Activated CD4-positive, CD25-positive, alpha-beta regulatory T cell treated with anti-CD3 and anti-CD28 coated beads, Interleukin-2, amount 50 U/mL, for 72 hours (primary cell): Measurements from ENCODE around the gene FRS3.
A peak's percentile ranks its signal among the peaks of the same experiment; 100 is the strongest.

Experiments used
- DNase-seq: peaks from one replicate; pipeline ENCODE4 v3.0.0; 2021

The FRS3 gene

DNA sequence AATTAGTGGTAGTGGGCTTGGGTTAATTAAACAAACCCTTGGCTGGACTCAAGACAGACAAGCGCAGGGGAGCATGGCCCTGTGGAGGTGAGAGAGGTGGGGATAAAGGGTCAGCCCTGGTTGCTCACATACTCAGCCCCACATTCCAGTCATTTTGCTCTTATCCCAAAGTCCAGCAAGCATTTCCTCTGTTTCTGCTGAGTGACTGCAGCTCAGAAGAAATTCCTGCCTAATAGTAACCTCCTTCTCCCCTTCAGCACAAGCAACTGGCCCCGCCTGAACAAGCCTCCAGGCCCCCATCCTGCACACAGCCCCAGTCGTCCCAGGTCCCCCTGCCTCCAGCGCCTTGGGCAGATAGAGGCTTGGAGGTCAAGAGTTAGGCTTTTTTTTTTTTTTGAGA is 40.7 kb downstream of the FRS3 start:
- no peak for DNase-seq

- no peak for DNase-seq
Observed at GRCh38 chr6:41737591-41738130, 42.0 kb downstream of the FRS3 start.

GRCh38 chr6:41736800-41737555 is 42.7 kb downstream of the FRS3 start:
- no peak for DNase-seq

GRCh38 chr6:41736186-41736733 is 43.4 kb downstream of the FRS3 start:
- DNase-seq: no peak

DNA sequence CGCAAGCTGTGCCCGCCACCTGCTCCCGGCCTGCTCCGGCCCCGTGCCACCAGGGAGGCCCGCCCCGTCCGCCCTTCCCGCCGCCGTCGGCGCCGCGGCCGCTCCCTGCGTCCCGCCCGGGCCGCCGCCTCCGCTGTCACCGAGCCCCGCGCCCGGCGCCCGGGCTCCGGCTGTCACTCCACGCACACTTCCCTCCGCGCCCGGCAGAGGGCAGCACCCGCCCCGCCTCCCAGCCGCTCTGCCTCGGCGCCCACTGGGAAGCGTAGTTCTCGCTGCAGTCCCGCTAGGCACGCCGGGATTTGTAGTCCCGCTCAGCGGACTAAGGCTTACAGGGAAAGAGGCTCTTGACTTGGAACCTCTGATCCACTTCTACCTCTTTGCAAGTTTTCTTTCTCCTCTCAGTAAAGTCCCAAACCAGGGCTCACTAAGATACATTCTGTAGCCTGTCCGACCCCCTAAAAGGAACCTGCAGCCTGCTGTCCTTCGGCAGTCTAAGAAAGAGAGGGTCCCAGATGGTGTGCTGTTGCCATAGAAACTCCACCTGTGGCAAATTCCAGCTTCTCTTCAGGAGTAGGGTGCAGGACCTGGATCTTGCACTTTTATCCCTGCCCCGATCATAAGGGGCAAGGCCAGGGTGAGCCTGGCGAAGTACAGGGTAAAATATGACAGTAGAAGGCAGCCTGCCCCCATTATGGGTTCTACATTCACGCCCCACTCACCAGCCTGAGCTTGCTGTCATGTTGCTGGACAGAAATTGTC is 44.1 kb downstream of the FRS3 start, which contains the start of gene TFEB:
Gene TFEB (minus strand): TSS at position 182 of the 759 bp plus-strand sequence. CDS start 44,395 bp downstream, outside the sequence.
- peak; percentile 96 for DNase-seq

DNA sequence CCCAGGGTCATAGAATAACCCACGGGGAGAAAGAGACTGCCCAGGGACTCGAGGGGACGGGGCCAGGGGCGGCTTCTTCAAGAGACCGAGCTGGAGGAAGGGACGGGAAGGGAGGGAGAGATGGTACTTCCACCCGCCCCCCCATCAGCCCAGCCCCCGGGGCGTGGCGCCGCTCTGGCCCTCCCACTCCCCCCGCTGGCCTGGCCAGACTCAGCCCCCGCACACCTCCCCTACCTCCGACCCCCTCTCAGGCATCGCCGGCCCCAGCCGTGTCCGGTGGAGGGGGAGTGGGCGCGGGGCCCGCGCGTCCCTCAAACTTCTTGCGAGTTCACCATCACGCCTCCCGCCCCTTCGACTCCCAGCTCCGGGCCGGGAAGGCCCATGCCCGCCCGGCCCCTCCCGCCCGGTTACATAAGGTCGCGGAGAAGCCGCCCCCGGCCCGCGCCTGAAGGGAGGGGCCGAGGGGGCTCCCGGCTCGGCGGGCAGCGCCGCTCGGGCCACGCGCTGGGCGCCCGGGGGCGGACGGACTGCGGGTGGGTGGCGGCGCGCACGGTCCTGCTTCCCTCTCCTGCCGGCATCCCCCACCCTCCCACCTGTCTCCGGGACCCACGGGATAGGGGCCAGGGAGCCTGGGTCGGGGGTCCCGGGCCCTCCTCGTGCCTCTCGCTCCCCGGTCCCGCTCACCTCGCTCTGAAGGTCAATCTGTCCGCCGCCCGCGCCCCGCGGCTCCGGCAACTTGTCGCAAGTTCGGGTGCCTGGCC is 44.9 kb downstream of the FRS3 start:
- peak; percentile 66 for DNase-seq

- peak; percentile 68 for DNase-seq
Observed at GRCh38 chr6:41733707-41734665, 45.7 kb downstream of the FRS3 start.

DNA sequence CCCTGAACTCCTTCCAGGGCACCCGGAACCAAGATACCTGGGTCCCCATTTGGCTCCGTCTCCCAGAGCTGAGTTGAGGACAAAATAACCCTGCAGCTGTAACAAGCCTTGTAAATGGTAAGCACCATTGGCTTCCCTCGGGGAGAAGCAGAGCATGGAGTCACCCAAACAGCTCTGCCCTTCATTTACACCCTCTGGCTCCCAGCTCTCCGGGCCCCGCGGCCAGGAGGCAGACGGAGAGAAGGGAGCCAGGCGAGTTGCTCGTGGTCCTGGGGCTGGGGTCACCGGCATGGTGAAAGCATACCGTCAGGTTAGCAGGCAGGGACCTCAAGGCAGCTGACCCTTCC is 46.4 kb downstream of the FRS3 start:
- DNase-seq: no peak

DNA sequence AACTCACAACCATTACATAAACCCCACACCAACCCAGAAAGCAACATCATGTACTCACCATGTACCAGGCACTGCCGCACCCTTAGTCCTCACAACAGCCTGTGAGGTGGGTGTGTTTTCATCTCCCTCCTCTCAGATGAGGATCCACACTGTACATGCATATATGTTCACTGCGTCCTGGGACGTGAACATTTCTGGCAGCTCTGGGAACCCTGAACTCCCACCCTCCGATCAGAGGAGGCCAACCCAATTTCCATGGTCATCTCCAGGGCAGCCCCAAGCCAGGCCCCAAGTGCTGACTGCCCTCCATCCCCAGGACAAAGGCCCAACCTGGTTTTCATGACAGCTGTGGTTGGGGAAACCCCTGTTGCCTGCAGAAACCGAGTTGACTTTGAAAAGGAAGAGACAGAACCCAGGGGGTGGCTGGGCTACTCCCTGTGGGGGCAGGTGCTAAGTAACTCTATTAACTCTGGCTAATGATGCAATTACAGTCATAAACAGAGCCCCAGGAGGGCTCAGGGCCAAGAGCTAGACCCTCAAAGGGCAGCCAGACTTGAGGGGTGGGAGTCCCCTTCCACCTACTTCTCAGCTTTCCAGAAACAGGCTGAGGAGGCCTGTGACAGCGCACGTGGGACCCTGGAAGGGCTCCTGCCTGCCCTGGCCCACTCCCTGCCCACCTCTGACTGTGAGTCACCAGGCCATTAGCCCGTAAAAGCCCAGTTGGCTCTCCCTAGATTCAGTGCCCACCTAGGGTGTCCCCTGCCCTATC is 46.9 kb downstream of the FRS3 start:
- peak; percentile 50 for DNase-seq

DNA sequence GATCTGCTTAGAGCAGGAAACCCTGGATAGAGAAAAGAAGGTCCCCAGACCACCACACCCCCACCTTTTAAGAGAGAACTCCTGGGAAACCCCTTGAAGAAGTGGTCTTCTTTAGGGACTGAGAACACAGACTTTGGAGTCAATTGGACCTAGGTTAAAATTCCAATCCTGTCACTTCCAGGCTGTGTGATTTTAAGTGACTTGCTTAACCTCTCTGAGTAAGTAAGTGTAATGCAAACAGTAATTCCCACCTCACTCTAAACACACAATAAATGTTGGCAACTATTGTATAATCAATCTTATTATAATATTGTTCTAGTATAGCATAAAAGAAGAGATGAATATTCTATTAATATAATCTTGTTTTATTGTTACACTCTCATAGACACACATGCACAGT is 47.6 kb downstream of the FRS3 start:
- no peak for DNase-seq

- DNase-seq: no peak
Observed at GRCh38 chr6:41731561-41732086, 48.1 kb downstream of the FRS3 start.

DNA sequence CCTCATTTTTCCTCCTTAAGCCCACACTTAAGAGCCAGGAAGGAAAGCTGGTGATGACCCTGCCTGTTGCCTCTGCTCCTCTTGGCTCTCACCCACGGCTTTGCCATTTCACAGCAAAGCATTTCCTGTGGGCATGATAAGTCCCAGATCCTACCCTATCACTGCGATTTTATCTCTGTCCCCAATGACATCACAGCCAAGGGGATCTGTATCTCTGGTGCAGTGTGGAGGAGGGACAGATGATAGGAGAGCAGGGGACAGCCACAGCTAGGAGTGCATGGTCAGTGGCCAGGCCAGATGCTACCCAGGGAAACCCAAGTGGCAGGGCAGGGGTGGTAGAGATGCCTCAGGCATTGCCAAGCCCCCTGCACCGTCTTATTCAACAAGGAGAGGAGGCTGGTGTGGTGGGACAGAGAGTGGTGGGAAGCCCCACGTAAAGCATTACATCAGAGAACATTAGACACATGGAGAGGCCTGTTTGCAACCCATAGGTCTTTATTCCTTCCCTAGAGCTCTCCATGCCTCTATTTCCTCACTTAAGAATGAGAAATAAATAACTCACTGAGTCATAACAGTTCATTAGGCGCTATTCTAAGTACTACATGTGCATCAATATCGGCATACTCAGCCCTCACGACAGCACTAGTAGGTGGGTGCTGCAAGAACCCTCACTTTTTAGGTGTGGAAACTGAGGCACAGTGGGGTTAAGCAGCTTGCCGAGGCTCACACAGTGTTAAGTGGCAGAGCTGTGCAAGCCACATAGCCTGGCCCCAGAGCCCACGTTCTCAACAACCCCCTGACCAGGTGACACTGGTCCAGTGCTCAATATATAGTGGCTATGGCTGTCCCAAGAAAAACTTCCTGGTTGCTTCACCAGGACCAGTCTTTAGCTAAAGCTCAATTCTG is 48.9 kb downstream of the FRS3 start:
- no peak for DNase-seq

DNA sequence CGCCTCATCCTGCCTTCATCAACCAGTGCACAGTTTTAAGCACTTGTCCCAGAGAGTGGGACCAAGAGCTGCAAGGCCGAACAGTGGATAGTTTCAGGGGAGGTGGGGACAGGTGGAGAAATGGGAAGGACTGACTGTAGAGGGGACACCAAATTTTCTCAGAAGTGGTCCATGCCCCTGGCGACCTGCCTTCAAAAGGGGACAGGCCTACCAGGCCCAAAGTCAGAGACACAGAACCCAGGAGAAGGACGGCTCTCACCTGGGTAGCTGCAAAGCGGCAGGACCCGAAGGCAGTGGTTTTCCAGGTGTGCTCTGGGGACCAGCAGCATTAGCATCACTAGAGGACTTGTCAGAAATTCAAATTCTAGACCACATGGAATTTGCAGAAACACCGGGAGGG is 50.1 kb downstream of the FRS3 start:
- DNase-seq: no peak

DNA sequence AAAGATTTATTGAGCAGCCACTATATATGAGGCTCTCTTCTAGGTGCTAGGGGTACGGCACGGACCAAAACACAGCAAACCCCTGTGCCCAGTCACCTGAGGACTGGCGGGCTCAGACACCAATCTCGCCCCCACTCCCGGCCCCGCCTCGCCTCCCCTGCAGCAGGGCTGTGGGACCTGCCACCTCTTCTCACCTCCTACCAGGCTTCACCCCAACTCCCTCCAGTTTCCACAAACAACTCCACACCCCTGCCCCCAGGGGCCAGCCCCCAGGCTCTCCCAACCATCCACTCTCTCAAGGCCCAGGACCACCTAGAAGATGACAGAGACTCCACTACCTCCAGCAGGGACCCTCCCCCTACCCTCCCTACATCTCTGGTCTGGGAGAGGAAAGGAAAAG is 50.7 kb downstream of the FRS3 start:
- no peak for DNase-seq

- no peak for DNase-seq
Observed at GRCh38 chr6:41728073-41728936, 51.4 kb downstream of the FRS3 start.

DNA sequence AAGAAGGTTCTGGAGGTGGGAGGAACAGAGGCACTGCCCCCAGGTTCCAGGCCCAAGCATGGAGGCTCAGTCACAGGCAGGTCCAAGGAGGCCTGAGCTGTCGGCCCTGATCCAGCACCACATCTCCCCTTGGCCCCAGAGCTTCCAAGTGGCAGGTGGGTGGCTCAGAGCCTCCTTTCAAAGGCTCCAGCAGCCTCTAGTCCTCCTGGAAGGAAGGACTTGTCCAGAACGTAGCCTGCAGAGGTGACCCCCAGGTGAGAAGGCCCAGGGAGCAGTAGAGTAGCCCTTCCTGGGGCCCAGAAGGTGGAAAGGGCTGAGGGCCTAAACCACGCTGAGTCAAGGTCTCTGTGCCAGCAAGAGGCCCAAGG is 52.0 kb downstream of the FRS3 start:
- no peak for DNase-seq

GRCh38 chr6:41726876-41727275 is 52.8 kb downstream of the FRS3 start:
- no peak for DNase-seq

GRCh38 chr6:41724586-41725501 is 54.9 kb downstream of the FRS3 start:
- no peak for DNase-seq
